Measurements from ENCODE around the gene LMO2.

GRCh38 chr11:33907421-33907820, 15.5 kb upstream of the LMO2 start:
- TF ChIP-seq CTCF (IDR thresholded peaks at IDR 0.05) (no peak), POLR2A (IDR thresholded peaks at IDR 0.05) (no peak)

All from right lobe of liver (tissue), 4 donors.